Cardiac fibroblast (primary cell): ENCODE data around the gene LRRC1.

ENCODE experiments used
- DNase-seq, 2 donors: peaks; one replicate each; pipeline versions ENCODE4 v3.0.0 to v3.0.0-alpha.2; 2010; ENCODE audit warnings: low read depth in 2 of 2
- H3K4me3 ChIP-seq, 2 donors: replicated peaks in 1 of 2; 1 replicate in 1 of 2; 2 replicates in 1 of 2; pipeline ENCODE4 v1.5.1; 2011; ENCODE audit warnings: low read depth in 2 of 2, low read length in 2 of 2, mild to moderate bottlenecking in 2 of 2, moderate library complexity in 1 of 2
- TF ChIP-seq, protein P1 (sequence below): IDR thresholded peaks from one replicate; pipeline ENCODE4 v1.5.1; 2011; ENCODE audit warnings: low read depth, mild to moderate bottlenecking, low read length, inconsistent platforms

LRRC1 gene

GRCh38 chr6:53903357-53903756 is 108.6 kb downstream of the LRRC1 start:
- no peak overlapping the region for H3K4me3 ChIP-seq
- DNase-seq, result no peak
- TF ChIP-seq, protein P1, sequence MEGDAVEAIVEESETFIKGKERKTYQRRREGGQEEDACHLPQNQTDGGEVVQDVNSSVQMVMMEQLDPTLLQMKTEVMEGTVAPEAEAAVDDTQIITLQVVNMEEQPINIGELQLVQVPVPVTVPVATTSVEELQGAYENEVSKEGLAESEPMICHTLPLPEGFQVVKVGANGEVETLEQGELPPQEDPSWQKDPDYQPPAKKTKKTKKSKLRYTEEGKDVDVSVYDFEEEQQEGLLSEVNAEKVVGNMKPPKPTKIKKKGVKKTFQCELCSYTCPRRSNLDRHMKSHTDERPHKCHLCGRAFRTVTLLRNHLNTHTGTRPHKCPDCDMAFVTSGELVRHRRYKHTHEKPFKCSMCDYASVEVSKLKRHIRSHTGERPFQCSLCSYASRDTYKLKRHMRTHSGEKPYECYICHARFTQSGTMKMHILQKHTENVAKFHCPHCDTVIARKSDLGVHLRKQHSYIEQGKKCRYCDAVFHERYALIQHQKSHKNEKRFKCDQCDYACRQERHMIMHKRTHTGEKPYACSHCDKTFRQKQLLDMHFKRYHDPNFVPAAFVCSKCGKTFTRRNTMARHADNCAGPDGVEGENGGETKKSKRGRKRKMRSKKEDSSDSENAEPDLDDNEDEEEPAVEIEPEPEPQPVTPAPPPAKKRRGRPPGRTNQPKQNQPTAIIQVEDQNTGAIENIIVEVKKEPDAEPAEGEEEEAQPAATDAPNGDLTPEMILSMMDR, result no peak

DNA sequence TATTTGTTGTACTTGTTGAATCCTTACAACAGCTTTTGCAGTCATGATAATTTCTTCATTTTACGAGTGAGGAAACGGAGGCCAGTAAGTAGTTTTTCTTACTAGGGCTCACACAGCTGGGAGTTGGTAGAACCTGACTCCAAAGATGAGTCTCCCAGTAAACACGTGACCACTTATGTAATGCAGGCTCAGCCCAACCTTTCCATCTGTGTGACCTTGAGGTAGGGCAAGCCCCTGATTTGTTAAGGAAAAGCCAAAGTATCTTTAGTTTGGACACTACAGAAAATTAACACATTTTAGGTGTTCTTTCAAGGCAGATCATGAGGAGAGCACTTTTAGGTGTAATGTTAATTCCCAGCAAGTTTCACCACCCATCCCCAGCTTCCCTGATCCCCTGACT is 111.3 kb downstream of the LRRC1 start:
- H3K4me3 ChIP-seq, result no peak overlapping the region
- TF ChIP-seq, protein P1, result no peak
- DNase-seq, result no peak

DNA sequence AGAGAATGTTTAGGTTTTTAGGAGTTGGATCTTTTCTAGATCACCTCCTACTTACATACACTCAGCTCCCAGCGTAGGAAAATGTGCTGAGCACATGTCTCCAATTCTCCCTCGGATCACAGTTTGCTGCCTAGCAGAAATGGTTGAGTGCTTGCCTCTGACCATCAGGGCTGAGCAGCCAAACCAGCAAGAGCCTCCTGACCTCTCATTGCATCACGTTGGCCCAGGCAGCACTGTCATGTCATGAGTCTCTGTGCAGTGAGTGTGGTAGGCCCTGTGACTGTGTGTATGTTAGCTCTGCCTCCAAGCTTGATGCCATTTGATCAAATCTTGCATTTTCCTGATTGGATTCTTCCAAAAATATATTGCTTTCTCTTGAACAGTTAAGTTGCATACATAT is 112.0 kb downstream of the LRRC1 start:
- TF ChIP-seq, protein P1, result no peak
- DNase-seq, result peak; percentile 37 to 38
- no peak overlapping the region for H3K4me3 ChIP-seq

- TF ChIP-seq, protein P1, result no peak
- H3K4me3 ChIP-seq, result no peak overlapping the region
- DNase-seq, result peak; percentile 70 to 85
Observed at GRCh38 chr6:53910834-53911233, 116.0 kb downstream of the LRRC1 start.

DNA sequence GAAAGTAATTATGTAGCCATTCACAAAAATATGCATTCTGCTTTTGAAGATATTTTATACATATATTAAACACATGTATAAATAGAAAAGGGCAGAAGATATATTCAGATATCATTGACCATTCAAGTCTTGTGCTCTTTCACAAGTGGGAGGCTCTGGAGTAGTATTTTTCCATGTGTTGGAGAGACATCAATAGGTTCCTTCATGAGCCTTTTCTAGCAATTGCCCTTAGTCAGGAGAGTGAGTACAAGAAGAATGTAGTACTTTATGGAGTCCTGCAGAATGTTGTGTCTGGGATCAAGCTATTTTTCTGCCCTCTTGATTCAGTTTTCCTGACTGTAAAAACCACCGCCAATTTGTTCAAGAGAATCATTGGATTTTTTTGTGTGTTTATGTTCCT is 117.9 kb downstream of the LRRC1 start:
- TF ChIP-seq, protein P1, result no peak
- DNase-seq, result no peak

DNA sequence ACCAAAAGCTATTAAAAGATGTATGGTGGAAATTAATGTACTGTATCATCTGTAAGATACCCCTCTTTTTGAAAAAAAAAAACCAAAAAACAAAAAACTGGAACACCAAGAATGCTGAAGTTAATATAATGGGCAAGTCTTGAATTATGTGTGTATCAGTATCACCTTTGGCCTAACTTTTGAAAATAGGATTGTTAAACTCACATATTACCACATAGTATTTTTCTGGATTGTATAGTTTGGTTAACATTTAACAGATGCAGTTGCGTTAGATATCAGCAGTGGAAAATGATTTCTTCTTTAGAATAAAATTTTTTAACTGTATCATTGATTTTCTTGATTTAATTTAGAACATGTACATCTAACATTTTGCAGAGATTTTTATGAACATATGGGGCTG is 118.5 kb downstream of the LRRC1 start:
- TF ChIP-seq, protein P1, result no peak

More for the DNA sequence above, 117.9 kb downstream of the LRRC1 start:
- H3K4me3 ChIP-seq, result no peak overlapping the region

GRCh38 chr6:53915026-53915691 is 120.4 kb downstream of the LRRC1 start:
- no peak for DNase-seq
- H3K4me3 ChIP-seq, result no peak overlapping the region
- TF ChIP-seq, protein P1, result no peak

More for the DNA sequence above, 118.5 kb downstream of the LRRC1 start:
- no peak overlapping the region for H3K4me3 ChIP-seq
- DNase-seq, result no peak
